HL-60 (cell line): ENCODE results near the gene IRS2.

Experiments
- DNase-seq, 2 experiments: peaks; one replicate each; pipeline ENCODE4 v3.0.0-alpha.2; 2010 to 2020; ENCODE audit warnings: low read depth in 1 of 2, low spot score in 1 of 2
- H3K27ac ChIP-seq: fragments of 250-450 bp; sonication (Bioruptor Pico); replicated peaks from 2 replicates; pipeline ENCODE4 v1.5.1; 2020; ENCODE audit warnings: mild to moderate bottlenecking, moderate library complexity
- H3K27me3 ChIP-seq: fragments of 250-450 bp; sonication (Bioruptor Pico); 2 replicates; pipeline ENCODE4 v1.5.1; 2021; ENCODE audit warnings: mild to moderate bottlenecking, moderate library complexity; ENCODE audit not compliant: insufficient read depth, poor library complexity, severe bottlenecking
- H3K4me3 ChIP-seq: replicated peaks from 2 replicates; pipeline ENCODE4 v1.5.1; 2011; ENCODE audit warnings: mild to moderate bottlenecking, control low read depth, low read length; ENCODE audit not compliant: insufficient read depth
- GABPA ChIP-seq: IDR thresholded peaks from 2 replicates; pipeline ENCODE4 v1.6.1; 2012; ENCODE audit warnings: low read depth
- POLR2AphosphoS5 ChIP-seq: IDR thresholded peaks from 2 replicates; pipeline ENCODE4 v1.6.1; 2012; ENCODE audit warnings: low read depth
- SPI1 ChIP-seq: IDR thresholded peaks from 2 replicates; pipeline ENCODE4 v1.6.1; 2012; ENCODE audit warnings: low read depth, mild to moderate bottlenecking, borderline replicate concordance
- TF ChIP-seq, protein P1 (sequence below): IDR thresholded peaks from one replicate; pipeline ENCODE4 v1.5.1; 2011; ENCODE audit warnings: low read length, control low read depth, inconsistent platforms; ENCODE audit not compliant: insufficient read depth
- TF ChIP-seq, protein P2 (sequence below): IDR thresholded peaks from 2 replicates; pipeline ENCODE4 v1.6.1; 2012; ENCODE audit warnings: low read depth; ENCODE audit not compliant: insufficient replicate concordance

The IRS2 gene

DNA sequence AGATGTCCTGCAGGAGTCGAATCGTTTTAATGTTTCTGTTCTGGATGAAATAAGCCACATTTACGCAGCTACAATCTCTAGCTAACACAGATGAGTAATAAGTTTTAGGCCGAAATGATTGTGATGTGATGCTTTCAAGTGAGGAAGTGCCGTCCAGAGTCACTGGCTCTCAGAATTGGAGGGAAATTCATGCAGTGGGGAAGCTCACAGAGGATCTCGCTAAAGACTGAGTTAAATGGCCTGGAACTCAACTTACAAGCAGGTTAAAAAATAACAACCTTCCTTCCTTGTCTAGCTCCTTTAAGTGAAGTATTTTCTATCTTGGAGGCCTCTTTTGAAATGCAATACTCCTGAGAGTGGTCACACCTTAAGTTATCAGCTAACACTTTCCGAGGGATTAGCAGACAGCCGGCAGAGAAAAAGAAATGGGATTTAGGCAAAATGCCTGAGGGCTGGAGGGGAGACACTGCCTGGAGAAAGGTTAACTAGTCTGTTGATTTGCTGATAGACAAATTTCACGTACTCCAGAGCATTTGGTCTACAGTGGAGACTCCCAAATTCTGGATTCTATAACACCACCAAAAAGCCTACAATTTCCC, 74.2 kb downstream of the IRS2 start:
- H3K27ac ChIP-seq, result no peak overlapping the region

DNA sequence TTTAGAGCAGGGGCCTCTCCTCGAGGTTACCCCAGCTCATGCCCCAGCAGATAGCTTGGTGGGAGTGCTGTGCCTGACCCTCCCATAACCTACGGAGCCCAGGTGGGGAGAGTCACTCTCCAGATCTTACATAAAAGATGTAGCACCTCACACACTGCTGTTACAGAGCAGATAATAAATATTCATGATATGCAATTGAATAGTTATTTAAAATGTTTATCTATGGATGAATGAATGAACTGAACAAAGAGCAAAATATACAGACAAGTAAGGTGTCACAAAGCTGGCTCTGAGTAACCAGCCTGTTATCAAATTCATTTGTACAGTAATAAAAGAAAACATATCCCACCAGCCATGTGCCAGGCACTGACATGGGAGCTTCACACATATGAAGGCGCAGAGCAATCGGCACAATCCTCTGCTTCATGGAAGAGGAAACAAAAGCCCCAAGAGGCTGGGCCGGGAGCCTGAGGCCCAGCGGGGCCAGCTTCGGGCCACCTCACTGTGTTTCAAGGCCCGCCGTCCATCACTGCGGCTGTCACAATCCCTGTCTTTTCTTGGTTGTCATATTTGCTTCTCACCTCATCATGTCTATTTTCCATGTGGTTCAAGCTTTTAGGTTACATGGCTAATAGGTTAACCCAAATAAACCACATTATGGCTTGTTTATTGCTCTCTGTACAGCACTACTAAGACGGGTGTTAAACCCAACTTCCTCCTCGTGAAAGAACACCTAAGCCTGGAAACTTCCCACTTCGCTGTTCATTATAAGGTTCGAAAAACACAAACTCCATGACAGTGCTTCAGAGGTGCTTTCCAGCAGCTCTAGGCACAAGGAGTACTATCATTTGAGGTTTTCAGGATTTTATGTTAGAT, 78.4 kb downstream of the IRS2 start:
- H3K27ac ChIP-seq, result no peak overlapping the region
- no peaks in the 10 kb centered on the region for H3K27me3 ChIP-seq
- TF ChIP-seq, protein P1, sequence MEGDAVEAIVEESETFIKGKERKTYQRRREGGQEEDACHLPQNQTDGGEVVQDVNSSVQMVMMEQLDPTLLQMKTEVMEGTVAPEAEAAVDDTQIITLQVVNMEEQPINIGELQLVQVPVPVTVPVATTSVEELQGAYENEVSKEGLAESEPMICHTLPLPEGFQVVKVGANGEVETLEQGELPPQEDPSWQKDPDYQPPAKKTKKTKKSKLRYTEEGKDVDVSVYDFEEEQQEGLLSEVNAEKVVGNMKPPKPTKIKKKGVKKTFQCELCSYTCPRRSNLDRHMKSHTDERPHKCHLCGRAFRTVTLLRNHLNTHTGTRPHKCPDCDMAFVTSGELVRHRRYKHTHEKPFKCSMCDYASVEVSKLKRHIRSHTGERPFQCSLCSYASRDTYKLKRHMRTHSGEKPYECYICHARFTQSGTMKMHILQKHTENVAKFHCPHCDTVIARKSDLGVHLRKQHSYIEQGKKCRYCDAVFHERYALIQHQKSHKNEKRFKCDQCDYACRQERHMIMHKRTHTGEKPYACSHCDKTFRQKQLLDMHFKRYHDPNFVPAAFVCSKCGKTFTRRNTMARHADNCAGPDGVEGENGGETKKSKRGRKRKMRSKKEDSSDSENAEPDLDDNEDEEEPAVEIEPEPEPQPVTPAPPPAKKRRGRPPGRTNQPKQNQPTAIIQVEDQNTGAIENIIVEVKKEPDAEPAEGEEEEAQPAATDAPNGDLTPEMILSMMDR, result no peak
- no peak for TF ChIP-seq GABPA
- TF ChIP-seq SPI1, result no peak
- TF ChIP-seq POLR2AphosphoS5, result 0 out of 2 replicates have a peak, but pooled peaks have one; percentile 23
- DNase-seq, result no peak
- no peak overlapping the region for H3K4me3 ChIP-seq

More for the DNA sequence above, 74.2 kb downstream of the IRS2 start:
- TF ChIP-seq, protein P2, sequence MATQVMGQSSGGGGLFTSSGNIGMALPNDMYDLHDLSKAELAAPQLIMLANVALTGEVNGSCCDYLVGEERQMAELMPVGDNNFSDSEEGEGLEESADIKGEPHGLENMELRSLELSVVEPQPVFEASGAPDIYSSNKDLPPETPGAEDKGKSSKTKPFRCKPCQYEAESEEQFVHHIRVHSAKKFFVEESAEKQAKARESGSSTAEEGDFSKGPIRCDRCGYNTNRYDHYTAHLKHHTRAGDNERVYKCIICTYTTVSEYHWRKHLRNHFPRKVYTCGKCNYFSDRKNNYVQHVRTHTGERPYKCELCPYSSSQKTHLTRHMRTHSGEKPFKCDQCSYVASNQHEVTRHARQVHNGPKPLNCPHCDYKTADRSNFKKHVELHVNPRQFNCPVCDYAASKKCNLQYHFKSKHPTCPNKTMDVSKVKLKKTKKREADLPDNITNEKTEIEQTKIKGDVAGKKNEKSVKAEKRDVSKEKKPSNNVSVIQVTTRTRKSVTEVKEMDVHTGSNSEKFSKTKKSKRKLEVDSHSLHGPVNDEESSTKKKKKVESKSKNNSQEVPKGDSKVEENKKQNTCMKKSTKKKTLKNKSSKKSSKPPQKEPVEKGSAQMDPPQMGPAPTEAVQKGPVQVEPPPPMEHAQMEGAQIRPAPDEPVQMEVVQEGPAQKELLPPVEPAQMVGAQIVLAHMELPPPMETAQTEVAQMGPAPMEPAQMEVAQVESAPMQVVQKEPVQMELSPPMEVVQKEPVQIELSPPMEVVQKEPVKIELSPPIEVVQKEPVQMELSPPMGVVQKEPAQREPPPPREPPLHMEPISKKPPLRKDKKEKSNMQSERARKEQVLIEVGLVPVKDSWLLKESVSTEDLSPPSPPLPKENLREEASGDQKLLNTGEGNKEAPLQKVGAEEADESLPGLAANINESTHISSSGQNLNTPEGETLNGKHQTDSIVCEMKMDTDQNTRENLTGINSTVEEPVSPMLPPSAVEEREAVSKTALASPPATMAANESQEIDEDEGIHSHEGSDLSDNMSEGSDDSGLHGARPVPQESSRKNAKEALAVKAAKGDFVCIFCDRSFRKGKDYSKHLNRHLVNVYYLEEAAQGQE, result no peak
- no peak for TF ChIP-seq POLR2AphosphoS5
- TF ChIP-seq, protein P1, result no peak
- no peak for TF ChIP-seq GABPA
- TF ChIP-seq SPI1, result no peak
- Histone ChIP-seq H3K4me3 (no peak overlapping the region), H3K27me3 (no peaks in the 10 kb centered on the region)
- DNase-seq, result no peak

DNA sequence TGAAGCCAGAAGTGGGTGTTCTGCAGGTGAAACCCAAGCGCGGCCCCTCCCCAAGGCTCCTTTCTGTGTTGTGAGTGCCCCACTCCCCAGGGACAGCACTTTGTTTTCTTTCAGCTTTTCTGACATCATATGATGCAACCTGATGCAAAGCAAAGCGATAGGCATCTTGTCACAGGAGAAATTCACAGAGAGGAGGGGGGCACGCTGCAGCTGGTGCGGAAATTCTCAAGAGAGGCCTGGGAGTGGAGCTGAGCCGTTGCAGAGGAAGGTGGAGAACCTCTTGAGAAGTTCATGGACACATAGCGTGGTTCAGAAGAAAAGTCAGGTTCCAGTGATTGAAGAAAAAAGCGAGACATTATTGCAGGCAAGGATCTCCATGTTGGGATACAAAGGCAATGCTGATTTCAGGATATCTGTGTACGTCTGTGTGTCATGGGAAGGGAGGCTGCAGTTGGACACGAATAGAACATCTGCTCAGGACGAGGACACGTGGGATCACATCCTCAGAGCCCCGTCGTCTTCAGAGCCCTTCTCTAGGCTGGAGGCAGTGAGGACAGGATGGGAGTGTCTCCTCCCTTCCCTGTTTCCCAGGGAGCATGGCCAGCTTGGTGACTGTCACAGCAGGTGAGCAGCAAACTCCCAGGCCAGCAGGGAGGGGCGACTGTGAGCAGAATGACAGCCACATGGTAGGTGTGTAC, 79.2 kb downstream of the IRS2 start:
- Histone ChIP-seq H3K27me3 (no peaks in the 10 kb centered on the region), H3K4me3 (no peak overlapping the region), H3K27ac (no peak overlapping the region)
- no peak for TF ChIP-seq SPI1
- TF ChIP-seq, protein P2, result no peak
- TF ChIP-seq POLR2AphosphoS5, result no peak
- no peak for DNase-seq
